GM21360 (cell line): ENCODE data around the gene TAF1C.

Experiments used
- ATAC-seq: cut with Tn5 transposase; IDR thresholded peaks from one replicate; pipeline ENCODE4 v1.9.1; 2021; ENCODE audit warnings: mild to moderate bottlenecking, moderate library complexity; ENCODE audit not compliant: unreplicated experiment

Gene TAF1C

DNA sequence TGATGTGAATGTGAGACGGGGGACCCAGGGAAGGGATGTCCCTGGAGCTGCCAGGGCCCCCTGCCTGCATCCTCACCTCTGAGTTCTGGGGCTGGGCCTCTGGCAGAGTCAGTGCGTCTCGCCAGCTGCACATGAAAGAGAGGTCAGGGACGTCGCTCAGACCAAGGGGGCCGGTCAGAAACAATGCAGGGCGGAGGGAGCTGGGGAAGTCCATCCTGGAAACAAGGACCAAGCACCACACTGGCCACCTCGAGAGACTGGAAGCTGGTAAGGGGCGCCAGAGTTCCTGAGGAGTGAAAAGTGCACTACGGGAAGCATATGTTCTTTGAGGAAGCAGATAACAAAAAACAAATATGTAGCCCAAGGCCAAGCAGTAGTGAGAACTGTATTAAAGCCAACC lies 2.1 kb downstream of the TAF1C start:
- no peak for ATAC-seq

DNA sequence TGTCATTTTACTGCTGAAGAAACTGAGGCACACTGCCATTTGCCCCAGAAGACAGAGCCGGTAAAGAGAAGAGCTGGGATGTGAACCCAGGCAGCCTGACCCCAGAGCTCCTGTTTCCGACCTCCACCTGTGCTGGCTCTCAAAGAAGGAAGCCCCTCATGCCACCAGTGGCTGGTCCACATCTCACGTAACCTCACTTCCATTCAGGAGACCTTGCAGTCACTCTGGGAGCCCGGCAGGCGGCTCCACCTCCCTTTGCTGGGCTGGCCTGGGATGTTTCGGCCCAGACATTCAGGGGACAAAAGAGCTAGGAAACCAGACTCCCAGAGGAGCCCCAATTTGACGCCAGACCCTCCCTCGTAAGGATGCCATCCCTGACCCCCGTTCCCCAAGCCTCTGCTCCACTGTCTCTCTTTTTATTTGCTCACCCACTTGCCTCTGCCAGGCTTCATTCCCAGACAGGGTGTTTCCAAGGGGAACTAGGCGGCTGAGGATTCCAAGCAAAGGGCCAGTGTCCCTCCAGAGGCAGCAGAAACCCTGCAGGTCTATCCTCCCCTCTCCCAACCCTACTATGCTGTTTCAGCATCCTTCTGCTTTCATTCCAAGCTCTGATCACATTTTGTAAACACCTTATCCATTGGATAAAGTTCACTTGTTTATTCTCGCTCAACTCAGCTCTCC lies 2.8 kb downstream of the TAF1C start:
- ATAC-seq: no peak

DNA sequence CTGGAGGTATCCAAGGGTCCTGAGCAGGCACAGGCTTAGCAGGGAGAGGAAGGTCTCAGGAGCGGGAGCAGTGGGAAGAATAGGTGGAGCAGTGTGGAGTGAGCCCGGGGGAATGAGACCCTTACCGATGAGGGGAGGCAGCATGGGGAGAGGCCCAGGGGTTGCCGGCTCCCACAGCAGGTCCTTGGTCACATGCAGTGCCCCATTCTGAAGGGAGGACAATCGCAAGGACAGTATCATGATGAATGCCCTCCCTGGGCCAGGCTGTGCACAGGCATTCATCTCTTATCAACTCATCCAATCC lies 3.3 kb downstream of the TAF1C start:
- ATAC-seq: no peak

DNA sequence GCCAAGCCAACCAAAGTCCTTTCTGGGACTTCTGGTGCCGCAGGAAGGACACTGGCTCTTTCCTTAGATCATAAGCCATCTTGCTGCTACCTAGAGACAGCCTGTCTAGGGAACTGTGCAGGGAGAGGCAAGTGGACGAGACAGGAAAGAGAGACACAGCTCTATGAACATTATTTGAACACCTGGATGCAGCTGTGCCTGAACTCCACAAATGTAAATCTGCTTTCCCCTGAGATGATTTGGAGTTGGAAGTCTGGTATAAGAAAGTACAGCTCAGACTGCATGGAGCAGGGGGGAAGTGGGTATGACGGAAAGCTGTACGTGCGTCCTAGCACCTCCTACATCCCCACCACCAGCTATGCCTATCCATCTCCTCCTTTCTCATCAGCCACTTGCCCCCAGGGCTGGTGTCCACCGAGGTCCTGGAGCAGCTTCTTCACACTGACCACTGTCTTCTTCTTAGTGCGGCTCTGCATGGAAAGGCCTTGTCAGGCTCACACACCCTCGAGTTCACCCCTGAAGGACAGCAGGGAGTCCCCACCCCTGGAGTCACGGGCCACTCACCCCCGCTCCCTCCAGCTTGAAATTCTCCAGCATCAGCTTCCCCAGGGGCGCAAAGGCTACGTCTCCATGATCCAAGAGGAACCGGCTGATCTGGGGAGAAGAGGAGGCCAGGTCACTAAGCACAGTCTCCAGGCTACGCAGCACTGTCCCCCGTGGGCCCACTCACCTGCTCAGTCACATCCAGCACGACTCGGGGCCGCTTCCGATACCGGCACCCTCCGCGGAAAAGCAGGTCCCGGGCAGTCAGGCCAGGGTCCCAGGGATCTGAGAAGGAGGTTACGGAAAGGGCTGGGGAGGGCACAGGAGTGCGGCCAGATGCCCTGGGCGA lies 3.9 kb downstream of the TAF1C start:
- ATAC-seq: no peak

DNA sequence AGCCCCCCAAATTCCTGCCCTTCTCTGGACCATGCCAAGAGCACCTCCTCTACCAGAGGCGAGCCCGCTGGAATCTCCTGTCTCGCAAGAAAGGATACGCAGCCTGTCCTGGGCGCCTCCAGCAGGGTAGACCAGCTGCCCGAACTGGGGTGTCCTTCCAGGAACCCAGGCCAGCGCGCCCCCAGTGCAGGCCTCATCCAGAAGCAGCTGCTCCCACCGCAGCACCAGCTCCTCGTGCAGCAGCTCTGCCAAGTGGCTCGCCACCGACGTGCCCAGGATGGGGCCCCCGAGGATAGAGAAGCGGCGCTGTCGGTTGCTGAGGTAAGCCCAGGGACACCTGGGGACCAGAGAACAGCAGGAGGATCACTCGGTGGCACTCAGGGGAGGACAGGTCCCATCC lies 4.8 kb downstream of the TAF1C start:
- ATAC-seq: no peak

DNA sequence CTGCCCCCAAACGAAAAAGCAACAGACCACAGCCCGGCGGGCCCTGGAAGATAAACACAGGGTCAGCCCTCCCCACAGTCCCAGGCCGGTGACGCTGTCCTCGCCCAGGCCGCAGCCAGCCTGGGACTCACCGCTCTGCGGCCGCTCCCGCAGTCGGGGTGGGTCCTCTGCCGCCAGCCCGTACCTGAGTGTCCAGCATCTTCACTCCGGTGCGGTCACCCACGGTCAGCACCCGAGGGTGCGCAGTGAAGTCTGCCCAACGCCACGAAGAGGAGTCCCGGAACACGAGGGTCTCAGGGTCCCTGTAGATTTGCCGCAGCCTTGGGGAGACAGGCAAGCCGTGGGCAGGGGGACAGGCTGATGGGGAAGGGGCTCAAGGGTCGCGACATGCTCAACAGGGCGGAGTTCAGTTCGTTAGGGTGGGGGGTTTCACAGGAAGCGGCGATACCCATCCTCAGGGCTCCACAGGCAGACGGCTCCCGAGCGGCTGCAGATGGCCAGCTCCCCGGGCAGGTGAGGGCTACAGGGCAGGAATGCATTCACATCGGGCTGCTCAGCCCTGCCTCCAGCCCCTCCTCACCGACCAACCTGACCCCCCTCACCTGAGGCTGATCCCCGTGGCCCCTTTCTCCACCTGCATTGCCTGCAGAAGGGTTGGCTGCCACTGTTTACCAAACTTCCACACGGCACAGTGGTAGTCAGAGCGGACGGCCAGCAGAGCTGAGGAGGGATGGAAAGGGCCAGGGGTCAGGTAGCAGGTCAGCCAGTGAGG lies 5.5 kb downstream of the TAF1C start:
- ATAC-seq: no peak

DNA sequence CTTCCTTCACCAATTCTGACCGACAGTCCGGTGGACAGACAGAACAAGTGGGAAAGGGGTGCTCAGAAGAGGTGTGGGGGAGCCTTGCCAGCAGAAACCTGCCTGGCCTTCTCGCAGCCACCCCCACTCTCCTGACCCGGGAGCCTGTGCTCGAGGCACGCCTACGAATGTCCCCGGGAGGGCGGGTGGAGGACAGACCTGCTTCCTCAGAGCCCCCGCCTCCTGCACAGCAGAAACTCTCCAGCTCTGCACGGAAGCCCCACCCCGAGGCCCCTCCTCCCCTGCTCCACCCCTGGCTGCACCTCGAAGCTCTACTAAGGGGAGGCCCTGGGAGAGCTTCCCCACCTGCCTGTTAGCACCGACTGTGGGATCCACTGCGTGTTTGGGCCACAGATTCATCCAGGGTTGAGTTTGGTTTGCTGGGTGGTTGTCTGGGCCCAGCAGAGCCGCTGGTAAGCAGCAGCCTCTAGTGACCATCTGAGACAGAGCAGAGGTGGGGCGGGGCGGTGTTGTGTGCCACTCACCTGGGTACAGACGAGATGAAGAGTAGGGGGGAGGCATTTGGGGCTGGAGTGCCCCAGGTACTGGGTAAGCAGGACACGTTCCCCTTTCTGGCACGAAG lies 6.2 kb downstream of the TAF1C start:
- no peak for ATAC-seq

DNA sequence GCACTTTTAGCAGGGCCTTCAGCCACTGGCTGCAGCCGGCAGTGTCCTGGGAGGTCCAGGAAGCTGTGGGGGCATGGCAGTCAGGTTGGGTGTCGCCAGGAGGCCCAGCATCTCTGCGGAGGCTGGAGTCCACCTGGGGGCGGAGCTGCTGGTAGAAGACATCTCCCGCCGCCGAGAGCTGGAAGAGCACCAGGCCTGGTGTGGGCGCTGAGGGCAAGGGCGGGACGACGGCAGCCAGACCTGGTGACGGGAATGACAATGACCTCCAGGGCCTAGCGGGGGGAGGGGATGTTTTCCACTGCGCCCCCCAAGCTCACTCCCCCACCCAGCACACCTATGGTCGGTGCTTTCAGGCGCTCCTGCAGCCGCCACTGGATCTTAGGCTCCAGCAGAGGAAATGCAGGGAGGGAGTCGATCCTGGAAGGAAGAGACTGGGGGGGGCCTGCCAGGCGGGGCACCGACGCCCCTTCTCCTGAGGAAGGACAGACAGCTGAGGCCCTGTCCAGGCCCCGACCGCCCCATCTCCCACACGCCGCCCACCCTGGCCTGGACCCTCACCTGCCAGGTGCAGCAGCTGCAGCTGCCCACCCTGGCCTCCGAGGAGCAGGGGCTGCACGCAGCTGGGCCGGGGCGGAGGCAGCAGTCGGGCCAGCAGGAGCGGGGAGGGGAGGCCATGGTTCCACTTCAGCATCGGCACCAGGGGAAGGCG lies 7.1 kb downstream of the TAF1C start:
- ATAC-seq: no peak

DNA sequence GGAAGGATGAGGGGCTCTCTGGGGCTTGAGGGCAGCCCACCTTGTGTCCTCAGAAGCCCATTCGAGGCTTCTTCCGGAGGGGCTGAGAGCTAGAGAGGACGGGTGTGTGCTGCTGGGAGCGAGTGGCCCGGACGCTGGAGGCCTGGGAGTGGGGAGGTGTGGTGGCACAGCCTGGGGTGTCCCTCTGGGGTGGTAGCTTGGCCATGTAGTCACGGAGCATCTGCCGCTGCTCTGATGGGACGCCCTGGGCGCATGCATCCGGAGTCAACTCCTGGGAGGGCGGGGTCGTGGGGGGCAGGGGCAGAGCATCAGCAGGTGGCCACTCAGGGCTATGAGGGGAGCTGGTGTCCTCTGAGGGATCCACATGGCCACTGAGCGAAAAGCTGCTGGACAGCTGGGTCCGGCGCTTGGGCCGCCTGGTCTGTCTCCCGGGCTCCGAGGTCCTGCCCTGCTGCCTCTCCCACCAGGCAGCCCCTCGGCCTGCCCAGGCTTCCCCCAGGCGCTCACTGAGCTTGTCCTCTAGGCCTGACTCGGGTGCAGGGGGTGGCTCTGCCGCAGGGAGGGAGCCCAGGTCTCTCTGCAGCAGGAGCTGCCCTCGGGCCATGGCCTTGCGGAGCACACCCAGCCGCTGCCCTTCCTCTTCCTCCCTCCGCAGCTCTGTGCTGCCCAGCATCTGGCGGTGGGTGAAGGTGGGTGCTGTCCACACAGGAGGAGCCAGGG lies 7.8 kb downstream of the TAF1C start:
- ATAC-seq: no peak

DNA sequence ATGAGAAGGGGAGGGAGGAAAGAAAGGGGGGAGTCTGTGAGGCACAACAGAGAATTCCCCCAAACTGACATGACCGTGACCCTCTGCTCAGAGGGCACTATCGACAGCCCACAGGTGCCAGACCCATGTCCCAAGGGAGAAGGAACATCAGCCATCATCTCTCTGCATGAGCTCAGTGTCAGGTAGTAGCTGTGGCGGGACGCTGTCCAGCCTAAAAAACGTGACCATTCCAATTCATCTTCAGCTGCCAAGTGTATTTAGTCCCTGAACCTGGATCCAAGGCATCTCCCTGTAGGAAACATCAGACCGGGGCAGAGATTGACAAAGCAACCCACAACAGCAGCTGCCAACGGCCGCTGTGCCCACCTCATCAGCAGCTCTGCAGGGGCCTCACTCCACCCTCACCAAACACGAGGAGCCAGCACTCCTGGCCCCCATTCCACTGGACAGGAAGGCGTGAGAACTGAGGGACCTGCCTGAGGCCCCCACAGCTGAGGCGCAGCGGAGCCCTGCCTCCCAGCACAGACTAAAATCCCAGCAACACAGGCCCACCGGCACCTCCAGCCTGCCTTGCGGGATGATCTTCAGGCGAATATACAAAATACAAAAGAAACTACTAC lies 8.6 kb downstream of the TAF1C start:
- ATAC-seq: no peak

DNA sequence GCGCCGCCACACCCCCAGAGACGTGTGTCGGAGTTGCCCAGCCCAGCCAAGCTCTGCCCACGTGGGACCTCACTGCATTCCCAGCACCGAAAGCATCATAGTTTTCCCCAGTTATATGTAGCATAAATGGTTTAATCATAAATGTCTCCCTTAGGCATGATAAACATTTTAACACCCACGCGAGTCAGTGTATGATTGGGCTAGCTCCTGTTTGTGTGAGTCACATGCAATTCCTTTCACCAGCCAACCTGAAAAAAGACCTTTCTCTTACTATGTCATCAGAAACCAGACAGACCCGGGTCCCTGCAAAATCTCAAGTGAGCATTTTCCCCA lies 9.2 kb downstream of the TAF1C start:
- no peak for ATAC-seq

DNA sequence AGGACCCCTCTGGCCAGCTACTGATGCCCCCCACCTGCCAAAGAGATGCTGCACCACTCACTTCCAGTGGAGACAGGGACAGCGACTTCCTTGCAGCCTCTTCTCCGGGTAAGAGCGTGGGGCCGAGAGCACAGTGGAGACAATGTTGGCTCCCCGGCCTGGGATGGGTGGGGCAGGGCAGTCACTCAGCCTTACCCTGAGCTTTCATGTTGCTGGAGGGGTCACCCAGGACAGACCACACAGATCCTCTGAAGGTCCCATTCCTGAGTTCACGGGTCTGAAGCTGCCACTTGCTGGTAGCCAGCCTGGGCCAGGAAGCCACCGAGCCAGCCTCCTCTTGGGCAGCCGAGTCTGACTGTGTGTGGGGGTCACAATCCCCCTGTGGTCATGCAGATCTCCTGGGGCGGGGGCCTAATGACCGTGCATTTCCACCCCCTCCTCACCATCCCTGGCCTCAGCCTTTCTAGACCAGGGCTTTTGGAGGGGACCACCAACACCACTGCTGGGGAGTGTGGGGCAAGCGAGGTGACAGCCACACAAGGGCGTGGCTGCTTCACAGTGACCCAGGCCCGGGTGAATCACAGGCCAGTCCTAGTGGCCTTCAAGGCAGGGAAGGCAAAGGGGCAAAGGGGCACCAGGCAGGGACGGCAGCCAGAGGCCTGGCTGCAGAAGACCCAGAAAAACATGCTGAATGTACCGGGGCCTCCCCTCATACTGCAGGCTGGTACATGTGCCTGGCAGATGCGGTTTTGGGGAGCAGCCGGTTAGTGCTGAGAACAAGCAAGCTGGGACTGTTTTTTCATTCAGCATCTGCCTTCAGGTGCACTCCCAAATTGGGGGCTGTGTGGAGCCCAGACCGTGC lies 10.4 kb downstream of the TAF1C start:
- no peak for ATAC-seq

DNA sequence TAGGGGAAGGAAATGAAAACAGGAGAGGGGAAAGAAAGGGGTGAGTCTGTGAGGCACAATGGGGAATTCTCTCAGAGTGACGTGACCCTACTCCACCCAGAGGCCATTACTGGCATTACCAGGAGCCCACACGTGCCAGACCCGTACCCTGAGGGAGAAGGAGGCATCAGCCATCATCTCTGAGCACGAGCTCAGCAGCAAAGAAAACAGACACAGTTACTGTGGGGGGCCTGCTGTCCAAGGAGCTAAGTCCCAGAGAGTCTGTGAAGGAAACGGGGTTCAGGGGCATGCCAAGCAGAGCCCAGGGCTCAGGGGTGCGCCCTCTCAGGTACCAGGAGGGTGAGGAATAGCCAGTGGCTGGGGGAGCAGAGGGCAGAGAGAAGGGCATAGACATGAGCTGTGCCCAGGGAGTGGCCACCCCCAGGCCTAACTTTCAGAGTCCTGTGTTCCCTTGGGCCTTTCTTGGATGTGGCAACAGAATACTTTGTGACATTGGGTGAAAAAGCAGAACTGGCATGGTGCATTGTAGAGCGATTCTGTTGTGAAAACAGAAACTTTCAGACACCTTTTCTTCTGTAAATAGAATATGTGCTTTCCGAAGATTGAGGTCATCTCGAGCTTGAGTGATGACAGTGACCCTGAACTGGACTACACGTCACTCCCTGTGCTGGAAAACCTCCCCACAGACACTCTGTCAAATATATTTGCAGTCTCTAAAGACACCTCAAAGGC lies 11.3 kb downstream of the TAF1C start:
- ATAC-seq: peak; percentile 84

DNA sequence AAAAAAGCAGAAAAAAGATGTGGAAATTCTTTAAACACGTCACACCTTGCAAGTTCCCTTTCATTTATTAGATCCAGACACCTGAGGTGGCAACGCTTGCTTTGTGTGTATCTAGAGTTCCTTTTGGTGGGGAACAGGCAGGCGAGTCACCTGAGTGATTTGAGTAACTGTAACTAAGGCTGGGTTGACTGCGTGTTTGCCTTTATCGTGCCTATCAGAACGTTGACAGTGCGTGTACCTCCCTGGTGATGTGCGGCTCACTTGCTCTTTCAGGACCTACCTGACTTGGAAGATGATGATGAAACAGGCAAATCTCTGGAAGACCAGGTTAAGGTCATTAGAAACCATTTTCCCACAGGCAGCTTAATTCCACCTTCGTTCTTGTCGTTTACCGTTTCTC lies 12.5 kb downstream of the TAF1C start:
- ATAC-seq: no peak

DNA sequence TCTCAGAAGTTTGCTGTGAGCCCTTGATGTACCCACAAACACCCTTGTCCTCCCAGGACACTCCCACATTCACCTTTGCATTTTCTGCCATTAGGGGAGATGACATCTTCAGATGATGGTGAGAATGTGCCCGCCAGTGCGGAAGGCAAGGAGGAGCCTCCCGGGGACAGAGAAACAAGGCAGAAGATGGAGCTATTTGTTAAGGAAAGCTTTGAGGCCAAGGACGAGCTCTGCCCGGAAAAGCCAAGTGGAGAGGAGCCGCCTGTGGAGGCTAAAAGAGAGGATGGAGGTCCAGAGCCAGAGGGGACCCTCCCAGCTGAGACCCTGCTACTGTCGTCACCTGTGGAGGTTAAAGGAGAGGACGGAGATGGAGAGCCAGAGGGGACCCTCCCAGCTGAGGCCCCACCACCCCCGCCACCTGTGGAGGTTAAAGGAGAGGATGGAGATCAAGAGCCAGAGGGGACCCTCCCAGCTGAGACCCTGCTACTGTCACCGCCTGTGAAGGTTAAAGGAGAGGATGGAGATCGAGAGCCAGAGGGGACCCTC lies 17.0 kb downstream of the TAF1C start:
- no peak for ATAC-seq

DNA sequence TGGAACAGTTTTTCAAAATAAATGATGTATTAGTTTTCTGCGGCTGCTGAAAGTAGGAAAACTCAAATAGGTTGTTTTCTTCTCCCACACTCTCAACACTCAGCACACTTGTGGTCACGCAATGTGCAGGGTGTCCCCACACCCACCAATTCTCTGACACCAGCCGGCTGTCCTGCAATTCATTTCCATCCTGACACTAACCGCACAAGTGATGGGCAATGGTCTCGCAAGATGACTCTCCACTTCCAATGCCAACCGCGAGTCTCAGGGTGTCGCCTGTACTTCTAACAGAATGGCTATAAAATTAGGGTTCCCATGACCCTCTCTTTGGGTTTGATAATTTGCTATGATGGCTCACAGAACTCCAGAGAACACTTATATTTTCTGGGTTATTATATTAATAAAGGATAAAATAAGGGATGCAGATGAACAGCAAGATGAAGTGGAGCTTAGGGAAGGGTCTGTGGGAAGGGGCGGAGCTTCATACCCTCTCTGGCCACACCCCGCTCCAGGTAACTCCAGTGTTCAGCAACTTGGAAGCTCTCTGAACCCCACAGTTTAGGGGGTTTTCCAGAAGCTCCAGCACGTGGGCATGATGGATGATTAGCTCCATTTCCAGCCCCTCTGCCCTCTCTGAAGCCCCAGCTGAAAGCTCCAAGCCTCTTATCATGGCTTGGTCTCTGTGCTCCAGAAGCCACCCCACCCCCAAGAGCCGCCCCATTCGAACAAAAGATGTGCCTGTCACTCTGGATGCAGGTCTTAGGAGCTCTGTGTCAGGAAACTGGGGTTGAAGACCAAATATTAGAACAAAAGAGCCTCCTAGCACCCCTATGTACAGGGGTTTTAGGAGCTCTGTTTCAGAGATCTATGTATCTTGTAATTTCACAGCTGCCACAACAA lies 19.8 kb downstream of the TAF1C start:
- no peak for ATAC-seq

DNA sequence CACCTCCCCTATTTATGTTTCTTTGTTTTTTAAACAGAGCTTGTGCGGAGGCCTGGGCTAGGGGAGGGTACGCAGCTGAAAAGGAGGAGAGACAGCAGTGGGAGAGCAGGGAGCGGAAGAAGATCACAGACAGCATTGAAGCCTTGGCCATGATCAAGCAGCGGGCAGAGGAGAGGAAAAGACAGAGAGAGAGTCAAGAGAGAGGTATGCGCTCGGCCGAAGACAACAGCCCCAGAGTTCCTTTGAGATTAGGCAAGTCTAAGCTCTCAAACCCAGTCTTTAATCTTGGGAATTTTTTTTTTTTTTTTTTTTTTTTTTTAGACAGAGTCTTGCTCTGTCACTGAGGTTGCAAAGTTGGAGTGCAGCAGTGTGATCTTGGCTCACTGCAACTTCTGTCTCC lies 21.1 kb downstream of the TAF1C start:
- ATAC-seq: no peak
